GM12878 (cell line): ENCODE measurements around the gene SLC5A6. TPM values are rescaled to one million over a fixed set of nuclear protein-coding genes. Genes with fewer than 3 reads are reported as not detected.
A peak's percentile ranks its signal among the peaks of the same experiment; 100 is the strongest.

Source experiments
- BHLHE40 ChIP-seq, 2 experiments: fragments of 450-650 bp in 1 of 2; IDR thresholded peaks; 2 replicates each; pipeline ENCODE4 v1.6.1; 2011 to 2017; ENCODE audit warnings: low read depth in 2 of 2, borderline replicate concordance in 1 of 2, improper control_type of control experiment in 1 of 2, low read length in 1 of 2, mild to moderate bottlenecking in 1 of 2
- CHD2 ChIP-seq: IDR thresholded peaks from 2 replicates; pipeline ENCODE4 v1.6.1; 2011; ENCODE audit warnings: low read depth, low read length, improper control_type of control experiment, borderline replicate concordance
- IKZF2 ChIP-seq, 2 experiments: fragments of 450-650 bp; IDR thresholded peaks; 2 replicates each; pipeline ENCODE4 v1.6.1; 2017; ENCODE audit warnings: mild to moderate bottlenecking in 2 of 2, moderate library complexity in 2 of 2
- MEF2B ChIP-seq: fragments of 450-650 bp; IDR thresholded peaks from 2 replicates; pipeline ENCODE4 v1.6.1; 2018; ENCODE audit warnings: mild to moderate bottlenecking, moderate library complexity; ENCODE audit not compliant: partially characterized antibody, poor library complexity, severe bottlenecking
- NBN ChIP-seq: fragments of 450-650 bp; IDR thresholded peaks from 2 replicates; pipeline ENCODE4 v1.6.1; 2016
- NFXL1 ChIP-seq: fragments of 450-650 bp; IDR thresholded peaks from 2 replicates; pipeline ENCODE4 v1.6.1; 2017; ENCODE audit warnings: antibody characterized with exemption, mild to moderate bottlenecking, borderline replicate concordance
- NR2F1 ChIP-seq: fragments of 450-650 bp; conservative IDR thresholded peaks from 2 replicates; pipeline ENCODE4 v1.6.1; 2017; ENCODE audit warnings: mild to moderate bottlenecking
- POLR2A ChIP-seq: IDR thresholded peaks from 2 replicates; pipeline ENCODE4 v1.6.1; 2011; ENCODE audit warnings: low read depth, mild to moderate bottlenecking, low read length
- RAD51 ChIP-seq: fragments of 450-650 bp; IDR thresholded peaks from 2 replicates; pipeline ENCODE4 v1.6.1; 2016; ENCODE audit warnings: moderate library complexity, mild to moderate bottlenecking, inconsistent platforms
- RCOR1 ChIP-seq: conservative IDR thresholded peaks from 2 replicates; pipeline ENCODE4 v1.6.1; 2012; ENCODE audit warnings: low read depth, low read length, improper control_type of control experiment
- RELA ChIP-seq: fragments of 450-650 bp; IDR thresholded peaks from 2 replicates; pipeline ENCODE4 v1.8.0; 2014; ENCODE audit warnings: borderline replicate concordance; ENCODE audit not compliant: partially characterized antibody
- RUNX3 ChIP-seq: IDR thresholded peaks from 2 replicates; pipeline ENCODE4 v1.6.1; 2012; ENCODE audit warnings: low read length, inconsistent platforms
- SMAD5 ChIP-seq: IDR thresholded peaks from 2 replicates; pipeline ENCODE4 v1.6.1; 2016; ENCODE audit warnings: antibody characterized with exemption, low read depth
- YY1 ChIP-seq: IDR thresholded peaks from 2 replicates; pipeline ENCODE4 v1.6.1; 2011; ENCODE audit warnings: low read depth, mild to moderate bottlenecking, low read length
- ZBED1 ChIP-seq: IDR thresholded peaks from 2 replicates; pipeline ENCODE4 v1.6.1; 2016; ENCODE audit warnings: borderline replicate concordance
- ZBTB4 ChIP-seq: fragments of 450-650 bp; formaldehyde crosslinking; IDR thresholded peaks from 2 replicates; pipeline ENCODE4 v1.4.0; 2022; ENCODE audit warnings: mild to moderate bottlenecking, moderate library complexity
- ZNF274 ChIP-seq: IDR thresholded peaks from one replicate; pipeline ENCODE4 v1.8.0; 2011; ENCODE audit not compliant: insufficient read length, insufficient read depth
- ZNF687 ChIP-seq: fragments of 450-650 bp; IDR thresholded peaks from 2 replicates; pipeline ENCODE4 v1.6.1; 2017; ENCODE audit warnings: mild to moderate bottlenecking, moderate library complexity
- polyA plus RNA-seq, 11 experiments: library from polyadenylated mRNA; depleted of rRNA in 4 of 11; unstranded in 6 of 11; stranded (reverse) in 5 of 11; fragments of >200 nt; fragmentation: Nextera tagmentation in 4 of 11; fragmentation: Illumina TruSeq in 1 of 11; extraction: Ambion mirVana in 4 of 11; extraction: Trizol in 1 of 11; gene quantifications; 1 replicate in 1 of 11; 2 replicates in 10 of 11; pipeline versions ENCODE4 v1.2.1 to v1.2.3, GENCODE V29; 2011 to 2016; ENCODE audit warnings: inconsistent platforms in 2 of 11, missing spikeins in 2 of 11, low read depth in 1 of 11
- total RNA-seq, 4 experiments: library from RNA; depleted of rRNA in 3 of 4; stranded (reverse); fragments of >200 nt in 3 of 4; fragmentation: Illumina TruSeq in 1 of 4; extraction: Trizol in 1 of 4; gene quantifications; 2 replicates each; pipeline versions ENCODE4 v1.2.1 to v1.2.3, GENCODE V29; 2013 to 2021
- TF ChIP-seq, protein P1 (sequence below): IDR thresholded peaks from 2 replicates; pipeline ENCODE4 v1.6.1; 2012; ENCODE audit warnings: low read depth, low read length, improper control_type of control experiment
- TF ChIP-seq, protein P2 (sequence below): IDR thresholded peaks from 2 replicates; pipeline ENCODE4 v1.6.1; 2012; ENCODE audit warnings: low read length, inconsistent platforms
- TF ChIP-seq, protein P3 (sequence below): IDR thresholded peaks from 2 replicates; pipeline ENCODE4 v1.6.1; 2012; ENCODE audit warnings: low read depth, low read length, improper control_type of control experiment

Gene SLC5A6
- total and polyA plus RNA-seq, 10 of the 15 experiments (the other 5 are each of a cell fraction or from before 2014, with no cell fraction given): 13.1 to 101 (median 55.3) TPM

DNA sequence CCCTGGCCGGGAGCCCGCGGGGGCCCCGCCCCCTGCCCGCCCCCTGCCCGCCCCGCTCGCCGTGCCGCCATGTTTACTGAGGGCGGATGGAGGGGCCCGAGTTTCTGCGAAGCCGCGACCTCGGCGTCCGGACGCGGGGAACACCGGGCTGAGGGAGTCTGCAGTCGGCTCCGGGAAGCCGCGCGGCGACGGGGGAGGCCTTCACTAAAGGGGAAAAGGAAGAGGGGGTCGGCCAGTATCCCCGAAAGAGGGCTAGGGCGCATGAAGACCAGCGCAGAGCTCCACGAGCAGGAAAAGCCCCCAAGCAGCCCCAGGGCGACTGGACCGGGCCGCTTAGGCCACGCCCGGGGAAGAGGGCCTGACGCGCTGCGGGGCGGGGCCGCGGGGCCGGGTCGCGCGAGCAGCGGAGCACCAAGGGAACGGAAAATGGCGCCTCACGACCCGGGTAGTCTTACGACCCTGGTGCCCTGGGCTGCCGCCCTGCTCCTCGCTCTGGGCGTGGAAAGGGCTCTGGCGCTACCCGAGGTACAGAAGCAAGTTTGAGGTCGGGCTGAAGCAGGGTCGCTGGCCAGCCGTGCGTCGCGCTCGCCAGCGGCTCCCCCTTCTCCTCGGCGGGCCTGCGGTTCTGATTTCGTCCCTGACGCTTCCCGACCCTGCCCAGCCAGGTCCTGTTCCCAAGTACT is at the start of gene SLC5A6, which contains the start of gene ATRAID (continued):
- peak; percentile 59; the same call in 1 of the 2 replicates for TF ChIP-seq ZNF687
- TF ChIP-seq, protein P1, sequence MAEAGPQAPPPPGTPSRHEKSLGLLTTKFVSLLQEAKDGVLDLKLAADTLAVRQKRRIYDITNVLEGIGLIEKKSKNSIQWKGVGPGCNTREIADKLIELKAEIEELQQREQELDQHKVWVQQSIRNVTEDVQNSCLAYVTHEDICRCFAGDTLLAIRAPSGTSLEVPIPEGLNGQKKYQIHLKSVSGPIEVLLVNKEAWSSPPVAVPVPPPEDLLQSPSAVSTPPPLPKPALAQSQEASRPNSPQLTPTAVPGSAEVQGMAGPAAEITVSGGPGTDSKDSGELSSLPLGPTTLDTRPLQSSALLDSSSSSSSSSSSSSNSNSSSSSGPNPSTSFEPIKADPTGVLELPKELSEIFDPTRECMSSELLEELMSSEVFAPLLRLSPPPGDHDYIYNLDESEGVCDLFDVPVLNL: no peak
- TF ChIP-seq NBN: 0 out of 2 replicates have a peak, but pooled peaks have one; percentile 71
- TF ChIP-seq ZNF274: no peak
- peak; percentile 76 for TF ChIP-seq SMAD5
- 0 out of 2 replicates have a peak, but pooled peaks have one; percentile 8 for TF ChIP-seq ZBTB4 (CRISPR knock-in tag)
- TF ChIP-seq RCOR1: no peak
- TF ChIP-seq, protein P2, sequence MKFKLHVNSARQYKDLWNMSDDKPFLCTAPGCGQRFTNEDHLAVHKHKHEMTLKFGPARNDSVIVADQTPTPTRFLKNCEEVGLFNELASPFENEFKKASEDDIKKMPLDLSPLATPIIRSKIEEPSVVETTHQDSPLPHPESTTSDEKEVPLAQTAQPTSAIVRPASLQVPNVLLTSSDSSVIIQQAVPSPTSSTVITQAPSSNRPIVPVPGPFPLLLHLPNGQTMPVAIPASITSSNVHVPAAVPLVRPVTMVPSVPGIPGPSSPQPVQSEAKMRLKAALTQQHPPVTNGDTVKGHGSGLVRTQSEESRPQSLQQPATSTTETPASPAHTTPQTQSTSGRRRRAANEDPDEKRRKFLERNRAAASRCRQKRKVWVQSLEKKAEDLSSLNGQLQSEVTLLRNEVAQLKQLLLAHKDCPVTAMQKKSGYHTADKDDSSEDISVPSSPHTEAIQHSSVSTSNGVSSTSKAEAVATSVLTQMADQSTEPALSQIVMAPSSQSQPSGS: no peak
- TF ChIP-seq MEF2B: peak; percentile 14
- TF ChIP-seq RELA: peak; percentile 95
- TF ChIP-seq YY1: peak; percentile 94
- TF ChIP-seq IKZF2 (IDR thresholded peaks at IDR 0.05): peak in 1 of 2 experiments; percentile 21; a peak in 1 of 4 replicates
- TF ChIP-seq, protein P3, sequence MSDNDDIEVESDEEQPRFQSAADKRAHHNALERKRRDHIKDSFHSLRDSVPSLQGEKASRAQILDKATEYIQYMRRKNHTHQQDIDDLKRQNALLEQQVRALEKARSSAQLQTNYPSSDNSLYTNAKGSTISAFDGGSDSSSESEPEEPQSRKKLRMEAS: no peak
- TF ChIP-seq NR2F1: peak; percentile 56; the same call in 1 of the 2 replicates
- peak; percentile 65; the same call in 1 of the 2 replicates for TF ChIP-seq CHD2
- TF ChIP-seq RAD51: no peak
- no peak for TF ChIP-seq ZBED1
- TF ChIP-seq RUNX3: peak; percentile 23
- TF ChIP-seq POLR2A: peak; percentile 95
- TF ChIP-seq NFXL1: no peak
- peak in 1 of 2 experiments; percentile 66; a peak in 1 of 4 replicates for TF ChIP-seq BHLHE40 (IDR thresholded peaks at IDR 0.05; ENCODE audit: borderline replicate concordance in 1 of 2, low read depth in 2 of 2, low read length in 1 of 2)
